Measurements from ENCODE around the gene EFNA4. TPM values are rescaled to one million over a fixed set of nuclear protein-coding genes. Genes with fewer than 3 reads are reported as not detected.

Gene EFNA4
- total and polyA plus RNA-seq, 9 of the 15 experiments (the other 6 are each of a cell fraction or from before 2014, with no cell fraction given) = 0.68 to 7.4 (median 6.1) TPM

- TF ChIP-seq, protein P1, sequence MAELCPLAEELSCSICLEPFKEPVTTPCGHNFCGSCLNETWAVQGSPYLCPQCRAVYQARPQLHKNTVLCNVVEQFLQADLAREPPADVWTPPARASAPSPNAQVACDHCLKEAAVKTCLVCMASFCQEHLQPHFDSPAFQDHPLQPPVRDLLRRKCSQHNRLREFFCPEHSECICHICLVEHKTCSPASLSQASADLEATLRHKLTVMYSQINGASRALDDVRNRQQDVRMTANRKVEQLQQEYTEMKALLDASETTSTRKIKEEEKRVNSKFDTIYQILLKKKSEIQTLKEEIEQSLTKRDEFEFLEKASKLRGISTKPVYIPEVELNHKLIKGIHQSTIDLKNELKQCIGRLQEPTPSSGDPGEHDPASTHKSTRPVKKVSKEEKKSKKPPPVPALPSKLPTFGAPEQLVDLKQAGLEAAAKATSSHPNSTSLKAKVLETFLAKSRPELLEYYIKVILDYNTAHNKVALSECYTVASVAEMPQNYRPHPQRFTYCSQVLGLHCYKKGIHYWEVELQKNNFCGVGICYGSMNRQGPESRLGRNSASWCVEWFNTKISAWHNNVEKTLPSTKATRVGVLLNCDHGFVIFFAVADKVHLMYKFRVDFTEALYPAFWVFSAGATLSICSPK (IDR thresholded peaks at IDR 0.05; ENCODE audit: borderline replicate concordance) = no peak
- TF ChIP-seq SIN3A (IDR thresholded peaks at IDR 0.05; ENCODE audit: borderline replicate concordance in 2 of 2, control insufficient read depth in 1 of 2, low read depth in 2 of 2, low read length in 2 of 2) = no peak; a peak in 1 of 4 replicates
- TF ChIP-seq HNRNPK (IDR thresholded peaks at IDR 0.05; ENCODE audit: low read depth, low read length, poor library complexity, severe bottlenecking) = peak; percentile 97
- peak; percentile 92 for TF ChIP-seq ZNF592 (IDR thresholded peaks at IDR 0.05)
- no peak for TF ChIP-seq POLR2AphosphoS2 (IDR thresholded peaks at IDR 0.05; ENCODE audit: low read length)
- TF ChIP-seq ATF1 (CRISPR knock-in tag; IDR thresholded peaks at IDR 0.05) = no peak
- peak; percentile 67 for TF ChIP-seq ATF1 (tag; IDR thresholded peaks at IDR 0.05)
- peak; percentile 97 for TF ChIP-seq MTA3 (IDR thresholded peaks at IDR 0.05; ENCODE audit: borderline replicate concordance)
- no peak for TF ChIP-seq CGGBP1 (CRISPR knock-in tag; IDR thresholded peaks at IDR 0.05)
- no peak for TF ChIP-seq ZNF707 (CRISPR knock-in tag; conservative IDR thresholded peaks at IDR 0.05)
- TF ChIP-seq RUNX1 (IDR thresholded peaks at IDR 0.05; ENCODE audit: low read depth) = no peak
- TF ChIP-seq HMGXB4 (CRISPR knock-in tag; IDR thresholded peaks at IDR 0.05) = peak; percentile 91; the same call in 1 of the 2 replicates
- no peak; the same call in 1 of the 2 replicates for TF ChIP-seq ZFX (CRISPR knock-in tag; IDR thresholded peaks at IDR 0.05)
- peak; percentile 52; the same call in 1 of the 2 replicates for TF ChIP-seq ZFP91 (CRISPR knock-in tag; IDR thresholded peaks at IDR 0.05)
- no peak for TF ChIP-seq ZNF77 (CRISPR knock-in tag; IDR thresholded peaks at IDR 0.05)
- peak; percentile 68 for TF ChIP-seq JUND (IDR thresholded peaks at IDR 0.05; ENCODE audit: borderline replicate concordance, low read depth, low read length)
- TF ChIP-seq JUND (tag; IDR thresholded peaks at IDR 0.05; ENCODE audit: borderline replicate concordance, low read depth, low read length) = peak; percentile 11; the same call in 1 of the 3 replicates
These were observed 46.2 kb upstream of the EFNA4 start (continued) for GRCh38 chr1:155017041-155017945.

Measured in K562 (cell line).